Cardiac septum (tissue), 1 donor: ENCODE results near the gene UTS2B. TPM values are rescaled to one million over a fixed set of nuclear protein-coding genes. Genes with fewer than 3 reads are reported as not detected.
"Not testable (repeated sequence)": the region's sequence is repeated elsewhere in the genome, so short reads cannot be mapped to it uniquely, and the experiment has no call there.

ENCODE experiments used
- DNase-seq: peaks from one replicate; pipeline ENCODE4 v3.0.0-alpha.2; 2020; ENCODE audit warnings: low spot score
- intact Hi-C: fragments of 100-400 bp; cut with DNase I; formaldehyde crosslinking; loops from one replicate; pipeline ENCODE4 v1.14.0; 2022
- total RNA-seq: library from RNA; stranded (reverse); fragmentation: NEBNext Ultra II Directional; extraction: Animal tissue kit (Norgen Biotek cat#: 25700); gene quantifications from one replicate; pipeline ENCODE4 v1.2.1, GENCODE V29; 2021
- donor health status: DM: no; HTN: no; CAD: no.

The UTS2B gene
- total RNA-seq, 1 donor from 2014 or later: not detected

DNA sequence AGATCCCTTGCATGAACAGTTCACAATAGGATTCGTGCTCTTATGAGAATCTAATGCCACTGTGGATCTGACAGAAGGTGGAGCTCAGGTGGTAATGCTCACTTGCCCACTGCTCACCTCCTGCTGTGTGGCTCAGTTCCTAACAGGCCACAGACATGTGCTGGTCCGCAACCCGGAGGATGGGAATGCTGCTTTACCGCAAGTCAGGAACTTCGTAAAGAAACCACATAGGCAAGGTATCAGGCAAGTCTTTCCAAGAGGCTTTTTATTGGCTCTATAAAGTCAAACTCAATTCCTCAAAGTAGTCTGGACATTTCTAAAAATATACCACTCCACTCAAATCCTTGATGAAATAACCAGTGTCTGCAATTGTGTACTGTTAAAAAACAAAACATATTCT is 75.2 kb downstream of the UTS2B start:
- DNase-seq: no peak
- intact Hi-C loops: no loop called here

DNA sequence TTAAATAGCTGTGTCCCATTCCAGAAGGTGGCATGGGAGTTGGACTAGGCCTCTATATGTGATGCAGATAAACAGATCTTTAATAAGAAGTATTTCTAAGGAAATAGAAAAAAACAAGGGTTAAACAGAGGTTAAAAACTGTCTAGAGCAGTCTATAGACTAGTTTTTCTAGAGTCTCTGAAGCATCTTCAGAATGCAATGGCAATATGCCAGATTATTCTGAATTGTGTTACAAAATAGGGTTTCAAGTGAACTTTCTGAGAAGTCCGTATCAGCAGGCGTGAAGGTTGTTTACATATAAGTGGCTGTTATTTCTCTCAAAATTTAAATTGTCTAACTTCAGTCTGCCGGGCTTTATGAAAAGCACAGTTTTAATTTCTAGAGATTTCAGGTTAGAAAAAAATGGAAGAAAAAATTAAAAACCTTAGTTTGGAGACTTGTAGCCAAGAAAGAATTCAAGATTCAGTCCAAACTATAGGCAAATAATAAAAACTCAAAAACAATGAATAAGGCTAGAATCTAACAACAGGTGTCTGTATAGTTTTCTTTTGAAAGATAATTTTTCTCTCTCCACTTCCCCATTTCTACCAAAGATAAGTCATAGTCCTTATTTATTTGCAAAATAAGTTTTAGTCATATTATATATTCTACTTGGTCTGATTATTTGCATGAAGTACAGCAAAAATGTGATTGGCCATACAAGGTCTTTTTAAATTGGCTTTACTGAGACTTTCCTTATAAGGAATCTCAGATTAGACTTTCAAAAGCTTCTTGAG is 76.0 kb downstream of the UTS2B start:
- intact Hi-C loops: no loop called here
- DNase-seq: no peak

DNA sequence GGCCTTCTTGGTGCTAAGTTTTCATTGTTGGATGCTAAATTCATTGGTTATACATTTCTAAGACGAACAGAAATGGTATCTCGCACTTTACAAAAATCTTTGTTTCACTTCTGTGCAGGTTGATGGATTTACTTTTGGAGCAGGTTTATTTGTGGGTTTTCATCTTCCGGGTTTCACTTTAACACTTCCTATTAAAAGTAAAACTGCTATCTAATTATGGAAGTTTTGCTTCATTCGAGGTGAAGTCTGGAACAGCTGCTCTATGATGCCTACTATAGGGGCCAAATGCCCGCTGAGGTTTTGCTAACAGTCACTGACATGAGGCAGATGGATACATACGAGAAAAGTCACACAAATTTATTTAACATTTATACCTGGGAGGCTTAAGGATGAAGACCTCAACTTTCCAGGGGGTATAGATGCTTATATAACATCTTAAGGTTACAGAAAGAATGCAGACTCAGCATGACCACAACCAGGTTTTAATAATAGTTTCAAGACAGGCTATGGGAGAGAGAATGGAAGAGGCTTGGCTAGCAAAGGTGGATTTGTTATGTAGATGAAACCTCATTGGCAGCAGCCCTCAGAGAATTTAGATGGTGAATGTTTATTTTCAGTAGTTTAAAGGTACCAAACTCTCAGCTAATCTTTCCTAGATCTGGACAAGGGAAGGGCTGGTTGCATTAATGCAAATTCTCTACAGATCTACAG is 77.1 kb downstream of the UTS2B start:
- DNase-seq: no peak
- intact Hi-C loops: no loop called here

DNA sequence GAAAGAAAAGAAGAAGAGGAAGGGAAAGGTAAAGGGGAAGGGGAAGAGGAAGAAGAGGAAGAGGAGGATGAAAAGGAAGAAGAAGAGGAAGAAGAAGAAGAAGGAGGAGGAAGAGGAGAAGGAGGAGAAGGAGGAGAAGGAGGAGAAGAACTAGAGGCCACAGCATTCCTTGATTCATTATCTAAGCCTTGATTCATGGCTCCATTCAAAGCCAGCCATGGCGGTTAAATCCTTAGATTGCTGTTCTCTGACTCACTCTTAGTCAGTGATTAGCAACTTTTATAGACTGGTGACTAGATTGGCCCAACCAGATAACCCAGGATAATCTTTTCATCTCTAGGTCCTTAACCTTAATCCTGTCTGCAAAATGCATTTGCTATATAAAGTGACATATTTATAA is 83.7 kb downstream of the UTS2B start:
- no peak for DNase-seq
- intact Hi-C loops: loop anchor here (10.0 kb wide), 1 partner anchor 148 kb away; no protein-coding TSS in a partner anchor

DNA sequence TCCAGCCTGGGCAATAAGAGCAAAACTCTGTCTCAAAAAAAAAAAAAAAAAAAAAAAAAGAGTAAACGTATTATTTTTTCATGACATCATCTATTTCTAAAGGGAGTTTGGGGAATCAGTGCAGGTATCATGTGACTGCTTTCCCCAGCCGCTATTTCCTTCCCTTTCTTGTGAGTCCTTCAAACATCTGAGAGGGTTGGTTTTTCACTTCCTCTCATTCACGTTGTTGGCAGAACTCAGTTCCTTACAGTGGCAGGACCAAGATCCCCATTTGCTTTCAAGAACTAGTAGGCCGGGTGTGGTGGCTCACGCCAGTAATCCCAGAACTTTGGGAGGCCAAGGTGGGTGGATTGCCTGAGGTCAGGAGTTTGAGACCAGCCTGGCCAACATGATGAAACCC is 84.3 kb downstream of the UTS2B start:
- intact Hi-C loops: loop anchor here (10.0 kb wide), 1 partner anchor 149 kb away; no protein-coding TSS in a partner anchor
- not testable (repeated sequence) for DNase-seq

DNA sequence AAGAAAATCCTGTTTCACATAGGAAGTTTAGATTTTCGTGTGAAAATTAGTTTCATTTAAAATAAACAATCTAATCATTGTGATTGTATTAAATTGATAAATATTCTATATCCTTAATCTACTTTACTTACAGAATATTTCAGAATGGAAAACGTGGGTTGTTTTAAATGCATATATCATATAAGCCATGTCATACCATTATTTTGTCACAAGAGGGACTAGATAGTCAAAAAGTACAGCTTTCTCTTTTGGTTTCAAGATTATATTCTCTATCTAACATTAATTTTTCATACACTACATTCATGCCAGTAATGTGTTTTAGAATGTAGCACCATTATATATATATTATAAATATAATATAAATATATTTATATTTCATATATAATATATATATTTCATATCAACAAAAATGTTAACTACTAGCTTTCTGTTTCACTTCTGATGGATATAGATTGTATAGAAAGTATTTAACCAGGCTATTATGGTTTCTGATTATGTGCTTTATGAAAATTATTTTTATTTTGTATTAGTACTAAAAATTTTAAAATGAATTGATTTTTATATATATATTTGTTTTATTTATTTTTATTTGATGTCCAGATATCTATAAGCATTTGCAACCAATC is 86.0 kb downstream of the UTS2B start:
- intact Hi-C loops: loop anchor here (10.0 kb wide), 1 partner anchor 150 kb away; no protein-coding TSS in a partner anchor

DNA sequence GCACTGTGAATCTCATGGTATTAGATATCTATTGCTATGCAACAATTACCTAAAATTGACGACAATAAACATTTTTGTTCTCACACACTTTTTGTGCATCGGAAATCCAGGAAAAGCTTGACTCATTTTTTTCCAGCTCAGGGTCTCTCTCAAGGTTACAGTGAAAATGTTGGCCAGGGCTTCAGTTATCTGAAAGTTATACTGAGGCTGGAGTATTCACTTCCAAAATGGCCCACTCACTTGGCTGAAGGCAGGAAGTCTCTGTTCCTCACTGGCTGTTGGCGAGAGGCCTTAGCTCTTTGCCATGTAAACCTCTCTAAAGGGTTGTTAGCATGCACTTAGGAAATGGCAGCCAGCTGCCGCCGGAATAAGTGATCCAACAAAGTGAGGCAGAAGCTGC is 89.8 kb downstream of the UTS2B start:
- intact Hi-C loops: loop anchor here (10.0 kb wide), 1 partner anchor 154 kb away; no protein-coding TSS in a partner anchor
- DNase-seq: no peak

More for the DNA sequence above, 86.0 kb downstream of the UTS2B start:
- DNase-seq: no peak

DNA sequence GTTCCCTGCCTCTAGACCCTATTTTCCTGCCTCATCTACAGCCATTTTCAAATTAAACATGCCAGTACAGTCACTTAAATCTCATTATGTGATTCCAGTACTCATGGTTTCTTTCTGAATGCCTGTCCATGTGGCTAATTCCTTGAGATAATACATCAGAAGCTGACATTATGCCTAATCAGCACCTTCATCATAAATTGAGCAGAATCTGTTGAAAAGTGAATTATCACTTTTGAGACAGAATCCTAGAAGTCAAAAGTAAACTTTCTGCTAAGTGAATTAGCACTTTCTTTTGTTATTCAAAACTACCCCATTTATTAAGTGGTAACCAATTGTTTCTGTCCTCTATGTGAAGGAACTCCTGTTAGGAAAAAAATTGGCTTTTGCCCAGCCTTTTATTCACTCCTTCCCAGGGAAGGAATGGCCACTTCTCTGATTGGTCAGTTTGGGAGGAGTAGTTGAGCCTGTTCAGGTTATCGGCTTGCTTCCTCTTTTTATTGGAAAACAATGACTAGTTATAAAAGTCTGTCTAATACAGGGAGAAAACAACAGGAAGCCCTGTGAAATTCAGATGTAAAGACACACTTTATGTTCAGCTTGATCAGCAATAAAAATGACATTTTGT is 90.8 kb downstream of the UTS2B start:
- DNase-seq: no peak
- intact Hi-C loops: loop anchor here (10.0 kb wide), 1 partner anchor 155 kb away; no protein-coding TSS in a partner anchor

DNA sequence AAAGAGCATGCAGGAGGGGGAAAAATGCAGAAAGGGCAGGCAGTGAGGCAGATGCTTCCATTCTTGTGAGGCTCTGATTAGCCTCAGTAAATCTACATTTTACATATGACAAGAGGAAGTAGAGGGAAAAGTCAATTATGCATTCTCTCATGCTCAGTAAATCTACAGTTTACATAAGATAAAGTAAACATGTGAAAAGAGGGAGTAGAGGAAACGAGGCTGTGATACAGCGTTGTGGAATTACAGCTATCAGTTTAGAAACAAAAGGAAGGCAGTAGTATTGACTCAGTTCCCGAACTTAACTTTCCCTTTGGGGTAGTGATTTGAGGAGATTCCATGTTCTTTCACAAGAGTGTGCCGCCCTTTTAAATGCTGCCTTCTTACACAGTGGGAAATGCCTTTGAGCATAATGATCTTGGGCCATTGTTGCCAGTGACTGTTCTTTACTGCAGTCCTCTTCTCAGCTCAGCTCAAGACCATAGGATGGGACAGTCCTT is 92.0 kb downstream of the UTS2B start:
- no peak for DNase-seq
- intact Hi-C loops: no loop called here

DNA sequence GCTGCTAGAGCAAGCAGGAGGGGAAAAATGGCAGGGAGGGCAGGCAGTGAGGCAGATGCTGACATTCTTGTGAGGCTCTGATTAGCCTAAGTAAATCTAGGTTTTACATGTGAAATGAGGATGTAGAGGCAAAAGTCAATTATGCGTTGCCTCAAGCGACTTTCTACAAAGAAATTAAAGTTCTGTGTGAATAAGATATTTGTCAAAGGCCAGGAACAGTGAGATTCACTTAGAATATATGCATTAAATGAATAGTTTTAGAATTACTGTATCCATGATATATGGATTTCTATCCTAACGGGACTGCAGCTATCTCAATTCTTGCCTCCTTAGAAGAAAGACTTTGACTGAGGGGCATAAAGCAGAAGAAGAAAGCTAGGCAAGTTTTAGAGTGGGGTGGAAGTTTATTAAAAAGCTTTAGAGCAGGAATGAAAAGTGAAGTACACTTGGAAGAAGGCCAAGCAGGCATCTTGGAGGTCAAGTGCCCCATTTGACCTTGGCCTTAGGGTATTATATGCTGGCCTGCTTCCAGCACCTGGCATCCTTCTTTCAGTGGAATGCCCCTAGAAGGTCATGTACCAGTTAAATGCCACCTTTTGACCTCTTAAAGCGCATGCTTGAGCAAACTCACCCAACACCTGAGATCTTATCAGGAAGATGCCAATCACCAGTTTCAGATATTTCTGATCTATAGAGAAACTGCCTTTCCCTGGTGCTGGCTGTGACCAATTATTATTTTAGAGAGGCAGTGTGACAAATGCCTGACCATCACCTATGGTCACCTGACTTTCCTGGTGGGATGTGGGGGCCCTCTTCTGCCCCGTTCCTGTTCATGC is 93.1 kb downstream of the UTS2B start:
- no peak for DNase-seq
- intact Hi-C loops: no loop called here

DNA sequence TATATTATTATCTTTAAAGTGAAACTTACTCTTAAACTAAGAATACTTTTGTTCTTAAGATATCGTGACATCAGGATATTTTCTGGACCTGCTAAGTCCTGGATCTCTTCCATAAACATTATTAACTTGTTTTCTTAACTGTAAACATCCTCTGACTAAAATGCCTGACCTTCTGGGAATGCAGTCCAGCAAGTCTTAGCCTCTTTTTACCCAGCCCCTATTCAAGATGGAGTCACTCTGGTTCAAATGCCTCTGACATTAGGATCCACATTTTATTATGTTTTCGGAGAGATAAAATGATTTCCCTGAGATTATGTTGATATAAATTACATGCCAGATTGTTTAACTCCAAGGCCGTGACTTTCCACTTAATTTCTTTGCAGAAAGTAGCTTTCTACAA is 93.7 kb downstream of the UTS2B start:
- DNase-seq: no peak
- intact Hi-C loops: no loop called here

DNA sequence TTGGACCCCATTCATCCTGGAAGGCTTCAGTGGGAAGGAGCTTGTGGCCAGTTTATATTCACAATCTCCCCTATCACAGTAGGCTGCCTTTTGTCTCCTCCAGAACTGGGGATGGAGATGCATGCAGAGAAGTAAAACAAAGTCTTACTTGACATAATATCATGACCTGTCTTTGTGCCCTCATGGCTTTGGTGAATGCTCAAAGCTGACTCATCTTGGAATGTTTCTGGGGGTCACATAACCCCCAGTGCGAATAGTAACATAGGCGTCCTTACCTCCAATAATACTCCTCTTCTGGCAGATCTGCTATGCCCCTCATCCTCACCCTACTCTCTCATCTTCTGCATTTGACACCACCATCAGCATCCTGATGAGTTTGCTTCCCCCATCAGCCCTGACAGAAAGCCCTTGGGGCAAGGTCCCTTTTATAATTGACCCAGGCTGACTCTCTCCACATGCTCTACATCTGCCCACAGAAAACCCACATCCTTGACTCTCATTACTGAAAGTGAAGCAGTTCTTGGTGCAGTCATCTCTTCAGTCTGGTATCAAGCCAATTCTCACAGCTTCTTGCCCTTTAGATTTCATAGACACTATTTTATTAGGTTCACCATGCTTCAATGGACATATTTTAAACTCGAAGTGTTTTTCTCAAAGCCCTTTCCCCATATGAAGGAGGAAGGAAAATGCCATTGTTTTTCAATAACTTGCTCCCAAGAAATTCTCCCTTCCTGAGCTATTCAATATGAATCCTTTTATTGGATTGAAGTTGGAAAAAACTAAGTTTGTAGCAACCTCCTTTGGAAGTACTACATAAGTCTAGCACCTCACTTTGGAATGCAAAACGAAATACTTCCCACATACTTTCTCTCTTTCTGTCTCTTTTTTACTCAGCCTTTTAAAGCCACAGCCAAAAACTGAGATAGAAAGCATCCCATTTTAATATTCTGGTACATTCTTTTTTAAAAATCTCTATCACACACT is 94.7 kb downstream of the UTS2B start:
- DNase-seq: no peak
- intact Hi-C loops: no loop called here

DNA sequence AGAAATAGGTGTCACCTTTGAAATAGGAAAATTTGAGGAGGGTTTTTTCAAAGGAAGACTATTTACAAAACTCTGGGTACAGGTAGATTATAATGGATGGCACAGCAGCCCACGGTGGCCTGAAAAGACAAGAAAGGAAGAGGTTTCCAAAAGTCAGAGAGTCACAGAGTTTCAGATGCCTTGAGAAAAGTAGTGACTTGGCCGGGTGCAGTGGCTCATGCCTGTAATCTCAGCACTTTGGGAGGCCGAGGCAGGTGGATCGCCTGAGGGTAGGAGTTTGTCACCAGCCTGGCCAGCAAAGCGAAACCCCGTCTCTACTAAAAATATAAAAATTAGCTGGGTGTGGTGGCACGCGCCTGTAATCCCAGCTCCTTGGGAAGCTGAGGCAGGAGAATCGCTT is 96.1 kb downstream of the UTS2B start:
- intact Hi-C loops: no loop called here
- DNase-seq: no peak

DNA sequence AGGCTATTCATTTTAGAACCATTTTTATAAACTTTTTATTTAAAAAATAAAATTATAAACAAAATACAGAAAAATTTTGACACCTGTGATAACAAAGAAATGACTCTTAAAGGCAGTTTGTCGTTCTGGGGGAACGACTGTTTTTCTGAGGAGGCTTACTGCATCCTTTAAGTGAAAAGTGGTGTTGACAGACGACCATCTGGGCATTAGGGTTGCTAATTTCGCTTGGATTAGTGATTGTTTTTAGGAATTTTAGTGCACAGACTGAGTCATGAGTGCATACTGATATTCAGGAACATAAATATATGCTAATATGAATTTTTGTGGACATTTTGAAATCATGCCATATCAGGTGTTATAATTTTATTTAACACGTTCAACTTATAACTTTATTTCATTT is 102.8 kb downstream of the UTS2B start:
- no peak for DNase-seq
- intact Hi-C loops: no loop called here

DNA sequence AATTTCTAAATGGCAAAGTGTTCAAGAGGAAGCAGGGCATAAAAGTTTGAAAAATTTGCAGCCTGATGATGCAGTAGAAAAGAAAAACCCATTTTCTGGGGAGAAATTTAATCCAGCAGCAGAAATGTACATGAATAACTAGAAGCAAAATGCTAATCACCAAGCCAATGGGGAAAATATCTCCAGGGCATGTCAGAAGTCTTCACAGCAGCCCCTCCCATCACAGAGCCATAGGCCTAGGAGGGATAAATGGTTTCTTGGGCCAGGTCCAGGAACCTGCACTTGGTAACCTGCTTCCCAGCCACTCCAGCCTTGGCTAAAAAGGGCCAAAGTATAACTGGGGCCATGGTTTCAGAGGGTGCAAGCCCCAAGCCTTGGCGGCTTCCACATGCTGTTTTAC is 108.7 kb downstream of the UTS2B start:
- intact Hi-C loops: no loop called here
- no peak for DNase-seq

DNA sequence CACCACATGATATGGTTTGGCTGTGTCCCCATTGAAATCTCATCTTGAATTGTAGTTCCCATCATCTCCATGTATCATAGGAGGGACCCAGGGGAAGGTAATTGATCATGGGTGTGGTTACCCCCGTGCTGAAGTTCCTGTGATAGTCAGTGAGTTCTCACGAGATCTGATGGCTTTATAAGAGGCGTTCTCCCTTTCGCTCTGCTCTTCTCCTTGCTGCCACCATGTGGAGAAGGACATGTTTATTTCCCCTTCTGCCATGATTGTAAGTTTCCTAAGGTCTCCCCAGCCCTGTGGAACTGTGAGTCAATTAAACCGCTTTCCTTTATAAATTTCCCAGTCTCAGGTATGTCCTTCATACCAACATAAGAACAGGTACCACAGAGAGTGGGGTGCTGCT is 109.4 kb downstream of the UTS2B start:
- no peak for DNase-seq
- intact Hi-C loops: no loop called here

DNA sequence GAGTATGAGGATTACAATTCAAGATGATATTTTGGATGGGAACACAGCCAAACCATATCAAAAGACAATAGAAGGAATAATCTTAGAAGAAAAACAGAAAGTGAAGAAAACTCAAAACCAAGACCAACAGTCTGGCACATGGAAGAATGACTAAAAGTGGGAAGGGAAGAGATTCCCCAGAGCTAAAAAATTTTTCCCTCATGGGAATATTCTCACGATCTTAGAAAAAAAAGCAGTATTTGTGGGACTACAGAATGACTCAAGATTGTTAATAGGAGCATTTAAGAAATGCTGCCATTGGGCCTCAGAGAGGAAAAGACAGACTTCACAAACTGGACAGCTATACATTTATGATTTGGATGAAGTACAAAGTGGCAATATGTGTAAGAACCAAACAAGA is 113.0 kb downstream of the UTS2B start:
- DNase-seq: no peak
- intact Hi-C loops: no loop called here
